Activated CD8-positive, alpha-beta memory T cell treated with anti-CD3 and anti-CD28 coated beads for 1 hour (primary cell): ENCODE data around the gene THAP7.

Experiments used
- DNase-seq, 2 donors: peaks; one replicate each; pipeline ENCODE4 v3.0.0-alpha.2; 2020; ENCODE audit warnings: low read depth in 1 of 2; ENCODE audit errors: extremely low read depth in 1 of 2

The THAP7 gene

GRCh38 chr22:20949698-20950183 is 52.2 kb downstream of the THAP7 start:
- no peak for DNase-seq
